Activated T-cell treated with anti-CD3 and anti-CD28 coated beads, Interleukin-2, amount 50 U/mL, for 72 hours (primary cell): ENCODE data around the gene TFE3. TPM values are rescaled to one million over a fixed set of nuclear protein-coding genes. Genes with fewer than 3 reads are reported as not detected.

Source experiments
- ATAC-seq, 2 donors: fragments of 150-1000 bp; cut with Tn5 transposase; replicated peaks in 1 of 2; 2 replicates each; pipeline ENCODE4 v1.10.0; 2021; ENCODE audit warnings: moderate library complexity in 2 of 2, mild to moderate bottlenecking in 1 of 2
- DNase-seq, 2 donors: peaks; one replicate each; pipeline ENCODE4 v3.0.0; 2021 to 2022; ENCODE audit warnings: mixed read lengths in 1 of 2
- H3K27ac Mint-ChIP-seq: one replicate; pipeline ENCODE4 v1.8.0; 2022; ENCODE audit warnings: mild to moderate bottlenecking, moderate library complexity, mixed read lengths
- H3K27me3 Mint-ChIP-seq: one replicate; pipeline ENCODE4 v1.8.0; 2022; ENCODE audit warnings: low read depth, mixed read lengths
- H3K36me3 Mint-ChIP-seq, 2 donors: one replicate each; pipeline ENCODE4 v1.8.0; 2022; ENCODE audit warnings: mixed read lengths in 2 of 2, mild to moderate bottlenecking in 1 of 2; ENCODE audit not compliant: insufficient read depth in 2 of 2
- H3K4me1 Mint-ChIP-seq: one replicate; pipeline ENCODE4 v1.8.0; 2022; ENCODE audit warnings: low read depth, mixed read lengths
- H3K4me3 Mint-ChIP-seq, 2 donors: one replicate each; pipeline ENCODE4 v1.8.0; 2022; ENCODE audit warnings: mild to moderate bottlenecking in 2 of 2, mixed read lengths in 2 of 2, moderate library complexity in 2 of 2
- H3K9me3 Mint-ChIP-seq, 2 donors: one replicate each; pipeline ENCODE4 v1.8.0; 2022; ENCODE audit warnings: mixed read lengths in 2 of 2
- total RNA-seq, 2 donors: library from RNA; stranded (reverse); gene quantifications; one replicate each; pipeline ENCODE4 v1.2.3, GENCODE V29; 2022

TFE3 gene
- total RNA-seq, 2 donors from 2014 or later, result 38.8 to 44.8 TPM

- peaks cover 0 to 7% of the 10 kb centered on the region in 2 donors for H3K36me3 Mint-ChIP-seq
Measured at GRCh38 chrX:49069038-49069437, 25.9 kb upstream of the TFE3 start.

GRCh38 chrX:49067285-49068120 lies 24.3 kb upstream of the TFE3 start:
- peaks cover 4% of the 10 kb centered on the region for H3K4me1 Mint-ChIP-seq
- no peak overlapping the region for H3K27ac Mint-ChIP-seq
- DNase-seq, result no peak
- H3K4me3 Mint-ChIP-seq, result no peak overlapping the region
- ATAC-seq, result no peak
- no peaks in the 10 kb centered on the region for H3K9me3 Mint-ChIP-seq
- H3K27me3 Mint-ChIP-seq, result no peaks in the 10 kb centered on the region
- no peaks in the 10 kb centered on the region for H3K36me3 Mint-ChIP-seq

More at GRCh38 chrX:49069038-49069437, 25.9 kb upstream of the TFE3 start:
- Mint-ChIP-seq H3K9me3 (no peaks in the 10 kb centered on the region), H3K4me3 (no peak overlapping the region), H3K27me3 (no peaks in the 10 kb centered on the region), H3K4me1 (peaks cover 19% of the 10 kb centered on the region), H3K27ac (no peak overlapping the region)
- no peak for ATAC-seq
- no peak for DNase-seq

GRCh38 chrX:49066690-49067089 lies 23.5 kb upstream of the TFE3 start:
- DNase-seq (no peak), ATAC-seq (no peak)
- no peaks in the 10 kb centered on the region for H3K27me3 Mint-ChIP-seq
- H3K27ac Mint-ChIP-seq, result no peak overlapping the region
- H3K4me3 Mint-ChIP-seq, result no peak overlapping the region
- no peaks in the 10 kb centered on the region for H3K4me1 Mint-ChIP-seq
- H3K36me3 Mint-ChIP-seq, result no peaks in the 10 kb centered on the region
- H3K9me3 Mint-ChIP-seq, result no peaks in the 10 kb centered on the region

- Mint-ChIP-seq H3K27ac (no peak overlapping the region), H3K4me1 (no peaks in the 10 kb centered on the region), H3K27me3 (no peaks in the 10 kb centered on the region), H3K9me3 (no peaks in the 10 kb centered on the region), H3K36me3 (no peaks in the 10 kb centered on the region), H3K4me3 (no peak overlapping the region)
- ATAC-seq, result no peak
- no peak for DNase-seq
Measured at GRCh38 chrX:49066278-49066677, 23.1 kb upstream of the TFE3 start.

- H3K4me3 Mint-ChIP-seq, result no peak overlapping the region
- no peak for DNase-seq
- no peak for ATAC-seq
- no peaks in the 10 kb centered on the region for H3K4me1 Mint-ChIP-seq
- no peaks in the 10 kb centered on the region for H3K27me3 Mint-ChIP-seq
- H3K36me3 Mint-ChIP-seq, result no peaks in the 10 kb centered on the region
- no peaks in the 10 kb centered on the region for H3K9me3 Mint-ChIP-seq
- no peak overlapping the region for H3K27ac Mint-ChIP-seq
Measured at GRCh38 chrX:49064735-49065134, 21.6 kb upstream of the TFE3 start.

- no peak for DNase-seq
- no peak overlapping the region for H3K4me3 Mint-ChIP-seq
- H3K9me3 Mint-ChIP-seq, result no peaks in the 10 kb centered on the region
- no peaks in the 10 kb centered on the region for H3K36me3 Mint-ChIP-seq
- no peaks in the 10 kb centered on the region for H3K27me3 Mint-ChIP-seq
- no peak overlapping the region for H3K27ac Mint-ChIP-seq
- ATAC-seq, result no peak
- H3K4me1 Mint-ChIP-seq, result no peaks in the 10 kb centered on the region
Measured at GRCh38 chrX:49064303-49064702, 21.1 kb upstream of the TFE3 start.

GRCh38 chrX:49063715-49064114 lies 20.6 kb upstream of the TFE3 start:
- Mint-ChIP-seq H3K27ac (no peak overlapping the region), H3K27me3 (no peaks in the 10 kb centered on the region), H3K9me3 (no peaks in the 10 kb centered on the region), H3K4me3 (no peak overlapping the region), H3K36me3 (no peaks in the 10 kb centered on the region), H3K4me1 (no peaks in the 10 kb centered on the region)
- ATAC-seq (no peak), DNase-seq (no peak)

- no peaks in the 10 kb centered on the region for H3K9me3 Mint-ChIP-seq
- H3K4me1 Mint-ChIP-seq, result no peaks in the 10 kb centered on the region
- H3K27ac Mint-ChIP-seq, result no peak overlapping the region
- DNase-seq (no peak), ATAC-seq (no peak)
- H3K4me3 Mint-ChIP-seq, result no peak overlapping the region
- H3K36me3 Mint-ChIP-seq, result no peaks in the 10 kb centered on the region
- no peaks in the 10 kb centered on the region for H3K27me3 Mint-ChIP-seq
Measured at GRCh38 chrX:49061916-49062315, 18.8 kb upstream of the TFE3 start.

GRCh38 chrX:49061490-49061889 lies 18.3 kb upstream of the TFE3 start:
- Mint-ChIP-seq H3K36me3 (no peaks in the 10 kb centered on the region), H3K27me3 (no peaks in the 10 kb centered on the region), H3K9me3 (no peaks in the 10 kb centered on the region), H3K4me3 (no peak overlapping the region), H3K27ac (no peak overlapping the region), H3K4me1 (no peaks in the 10 kb centered on the region)
- DNase-seq (no peak), ATAC-seq (no peak)

- no peak overlapping the region for H3K27ac Mint-ChIP-seq
Measured at GRCh38 chrX:49060914-49061313, 17.8 kb upstream of the TFE3 start.

GRCh38 chrX:49059681-49060085 lies 16.5 kb upstream of the TFE3 start:
- no peaks in the 10 kb centered on the region for H3K36me3 Mint-ChIP-seq
- H3K9me3 Mint-ChIP-seq, result no peaks in the 10 kb centered on the region
- H3K4me1 Mint-ChIP-seq, result peaks cover 12% of the 10 kb centered on the region
- no peak overlapping the region for H3K27ac Mint-ChIP-seq
- DNase-seq (no peak), ATAC-seq (no peak)
- H3K4me3 Mint-ChIP-seq, result no peak overlapping the region
- peaks cover 4% of the 10 kb centered on the region for H3K27me3 Mint-ChIP-seq

More at GRCh38 chrX:49060914-49061313, 17.8 kb upstream of the TFE3 start:
- peaks cover 2% of the 10 kb centered on the region for H3K4me1 Mint-ChIP-seq
- DNase-seq, result no peak
- no peaks in the 10 kb centered on the region for H3K9me3 Mint-ChIP-seq
- no peaks in the 10 kb centered on the region for H3K36me3 Mint-ChIP-seq
- no peak overlapping the region for H3K4me3 Mint-ChIP-seq
- H3K27me3 Mint-ChIP-seq, result no peaks in the 10 kb centered on the region
- no peak for ATAC-seq

GRCh38 chrX:49059201-49059600 lies 16.0 kb upstream of the TFE3 start:
- H3K27ac Mint-ChIP-seq, result no peak overlapping the region
- peaks cover 0 to 2% of the 10 kb centered on the region in 2 donors for H3K36me3 Mint-ChIP-seq
- ATAC-seq (no peak), DNase-seq (no peak)
- no peaks in the 10 kb centered on the region for H3K9me3 Mint-ChIP-seq
- H3K27me3 Mint-ChIP-seq, result peaks cover 9% of the 10 kb centered on the region
- no peak overlapping the region for H3K4me3 Mint-ChIP-seq
- H3K4me1 Mint-ChIP-seq, result peaks cover 17% of the 10 kb centered on the region

- Mint-ChIP-seq H3K36me3 (peaks cover 0 to 6% of the 10 kb centered on the region in 2 donors), H3K4me3 (no peak within 1 kb of the TSS), H3K4me1 (peaks cover 19% of the 10 kb centered on the region), H3K27ac (no peak within 1 kb of the TSS), H3K27me3 (peaks cover 11% of the 10 kb centered on the region), H3K9me3 (no peaks in the 10 kb centered on the region)
- DNase-seq (no peak), ATAC-seq (no peak)
Measured at GRCh38 chrX:49058794-49059193, 15.6 kb upstream of the TFE3 start, which contains the start of gene CCDC120. CCDC120 (plus strand) TSS chrX:49058999; CDS start chrX:49062042, 3,043 bp downstream.
